HG03066 (cell line): Measurements from ENCODE around the gene CLDND1.
A peak's percentile ranks its signal among the peaks of the same experiment; 100 is the strongest.

Experiments
- ATAC-seq: cut with Tn5 transposase; IDR thresholded peaks from one replicate; pipeline ENCODE4 v1.9.1; 2021; ENCODE audit warnings: low read depth; ENCODE audit not compliant: unreplicated experiment

Gene CLDND1

DNA sequence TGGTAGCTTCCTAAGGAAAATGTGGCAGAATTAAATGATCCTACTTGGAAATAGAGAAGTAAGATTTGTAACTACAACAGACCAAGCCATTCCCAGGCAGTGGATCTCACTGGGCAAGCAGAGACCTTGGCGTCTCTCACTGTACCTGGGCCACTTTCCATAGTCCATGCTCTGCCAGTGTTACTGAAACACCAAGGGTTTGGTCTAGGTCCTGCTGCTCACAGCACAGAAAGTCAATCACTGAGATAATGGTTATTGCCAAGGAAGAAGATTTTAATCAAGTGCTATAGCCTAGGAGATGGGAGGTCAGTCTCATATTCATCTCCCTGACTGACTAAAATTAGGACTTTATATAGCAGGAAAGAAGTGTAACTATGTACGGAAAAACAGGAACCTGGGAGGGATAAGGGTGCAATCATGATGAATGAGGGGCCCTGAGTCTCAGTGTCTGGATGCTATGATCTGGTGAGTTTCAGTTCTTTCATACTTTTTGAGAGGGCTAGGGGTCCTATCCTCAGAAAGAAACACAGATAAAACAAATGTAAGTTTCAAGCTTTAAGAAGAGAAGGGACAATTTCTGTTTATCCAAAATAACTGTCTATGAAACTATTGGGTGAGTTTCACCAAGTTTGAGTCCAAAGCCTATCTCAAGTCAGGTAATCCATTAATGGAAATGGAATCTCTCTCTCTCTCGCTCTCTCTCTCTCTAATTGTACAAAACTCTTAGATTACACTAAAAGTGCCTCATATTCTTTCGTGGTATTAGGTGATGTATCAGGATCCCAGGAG, 29.7 kb upstream of the CLDND1 start:
- no peak for ATAC-seq

DNA sequence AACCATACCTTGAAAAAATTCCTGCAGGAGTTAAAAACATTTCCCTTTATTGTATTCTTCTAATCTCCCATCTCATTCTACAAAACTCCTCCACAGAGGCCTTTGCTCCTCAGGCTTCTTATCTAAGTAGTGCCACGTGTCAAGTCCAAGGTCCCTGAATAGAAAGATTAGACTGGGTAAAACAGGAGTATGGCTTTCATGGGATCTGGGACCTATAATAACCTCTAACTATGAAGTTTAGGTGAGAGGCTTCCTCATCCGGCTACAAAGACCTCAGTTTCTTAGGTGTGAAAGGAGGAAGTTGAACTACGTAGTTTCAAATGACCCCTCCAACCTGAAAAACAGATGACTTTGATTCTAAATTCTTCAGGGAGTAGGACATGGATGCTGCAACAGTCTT, 29.1 kb upstream of the CLDND1 start:
- no peak for ATAC-seq

- no peak for ATAC-seq
Measured at GRCh38 chr3:98551236-98551635, 28.5 kb upstream of the CLDND1 start.

DNA sequence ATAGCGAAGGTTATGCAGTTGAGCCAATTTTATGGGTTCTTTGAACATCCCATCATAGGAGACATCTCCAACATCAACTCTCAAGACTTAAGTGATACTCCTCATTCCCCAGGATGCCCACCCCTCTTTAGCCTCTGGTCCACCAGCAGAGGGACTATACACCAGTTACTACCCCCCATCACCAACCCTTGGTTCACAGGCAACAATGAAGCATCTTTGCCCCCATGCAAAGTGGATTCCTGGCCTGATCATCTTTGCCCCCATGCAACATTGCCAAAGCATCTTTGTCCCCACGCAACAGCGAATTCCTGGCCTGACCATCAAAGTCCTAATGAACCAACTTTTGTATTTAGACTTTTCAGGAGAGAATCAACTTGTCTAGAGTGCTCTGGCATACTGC, 28.1 kb upstream of the CLDND1 start:
- no peak for ATAC-seq

GRCh38 chr3:98548544-98548943, 25.8 kb upstream of the CLDND1 start:
- no peak for ATAC-seq

GRCh38 chr3:98545940-98546339, 23.2 kb upstream of the CLDND1 start:
- ATAC-seq: peak; percentile 54

GRCh38 chr3:98542623-98543022, 19.9 kb upstream of the CLDND1 start:
- ATAC-seq: no peak

- ATAC-seq: no peak
Measured at GRCh38 chr3:98541695-98542094, 19.0 kb upstream of the CLDND1 start.

GRCh38 chr3:98540346-98540745, 17.6 kb upstream of the CLDND1 start:
- peak; percentile 40 for ATAC-seq

GRCh38 chr3:98536456-98537017, 13.8 kb upstream of the CLDND1 start:
- ATAC-seq: peak; percentile 71

DNA sequence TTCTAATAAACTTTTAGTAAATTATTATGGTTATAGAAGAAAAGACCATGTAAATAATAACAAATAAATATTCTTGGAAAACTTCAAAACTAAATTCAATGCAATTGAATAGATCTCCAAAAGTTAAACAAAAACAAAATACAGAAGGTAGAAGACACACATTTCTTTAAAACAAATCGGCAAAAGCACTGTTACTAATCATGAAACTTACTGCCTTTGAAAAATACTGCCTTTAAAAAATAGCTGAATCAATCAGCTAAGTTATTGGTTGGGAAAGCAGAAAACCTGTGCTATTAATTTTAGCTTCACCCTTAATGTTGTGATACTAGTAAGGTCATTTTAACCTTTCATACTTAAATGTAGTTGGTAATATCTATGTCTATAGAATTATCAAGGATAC, 12.0 kb upstream of the CLDND1 start:
- no peak for ATAC-seq

DNA sequence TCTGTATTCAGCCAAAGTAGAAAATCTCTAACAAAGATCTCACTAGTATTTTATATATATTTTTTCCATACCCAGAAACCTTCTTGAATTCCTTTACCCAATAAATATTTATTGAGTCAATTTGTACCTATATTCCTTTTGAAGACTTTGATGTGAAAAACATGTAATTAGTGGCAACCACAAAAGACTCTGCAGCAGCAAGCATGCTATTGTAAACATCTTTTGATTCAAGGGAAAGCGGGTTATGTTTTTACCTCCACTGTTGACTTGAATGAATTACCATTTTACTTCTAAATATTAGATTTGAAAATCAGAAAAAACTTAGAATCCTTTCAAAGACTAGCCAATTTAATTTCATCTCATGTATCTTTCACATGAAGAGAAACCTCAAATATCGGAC, 11.5 kb upstream of the CLDND1 start:
- no peak for ATAC-seq

DNA sequence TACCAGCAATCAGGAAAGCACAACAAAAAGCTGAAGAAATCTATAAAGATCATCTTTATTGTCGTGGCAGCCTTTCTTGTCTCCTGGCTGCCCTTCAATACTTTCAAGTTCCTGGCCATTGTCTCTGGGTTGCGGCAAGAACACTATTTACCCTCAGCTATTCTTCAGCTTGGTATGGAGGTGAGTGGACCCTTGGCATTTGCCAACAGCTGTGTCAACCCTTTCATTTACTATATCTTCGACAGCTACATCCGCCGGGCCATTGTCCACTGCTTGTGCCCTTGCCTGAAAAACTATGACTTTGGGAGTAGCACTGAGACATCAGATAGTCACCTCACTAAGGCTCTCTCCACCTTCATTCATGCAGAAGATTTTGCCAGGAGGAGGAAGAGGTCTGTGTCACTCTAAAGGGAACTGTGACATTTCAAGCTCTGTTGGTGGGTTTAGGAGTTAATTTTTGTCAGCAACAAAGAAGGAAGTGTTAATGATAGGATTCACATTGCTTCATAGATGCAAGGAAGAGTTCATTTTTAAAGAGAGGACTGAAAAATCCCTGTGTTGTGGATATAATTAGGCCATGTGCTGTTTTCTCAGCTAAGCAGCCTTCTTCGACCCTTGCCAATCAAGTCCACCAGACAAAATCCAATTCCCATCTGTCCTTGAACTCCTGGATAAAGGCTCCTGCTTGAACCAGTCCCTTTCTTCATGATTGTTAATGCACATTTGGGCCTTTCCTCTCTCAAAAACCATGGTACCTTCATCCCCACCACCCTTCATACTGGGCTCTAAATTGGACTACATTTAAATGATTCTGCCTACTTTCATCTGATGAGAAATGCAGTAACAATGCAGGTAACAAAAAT, 10.2 kb upstream of the CLDND1 start:
- ATAC-seq: no peak

DNA sequence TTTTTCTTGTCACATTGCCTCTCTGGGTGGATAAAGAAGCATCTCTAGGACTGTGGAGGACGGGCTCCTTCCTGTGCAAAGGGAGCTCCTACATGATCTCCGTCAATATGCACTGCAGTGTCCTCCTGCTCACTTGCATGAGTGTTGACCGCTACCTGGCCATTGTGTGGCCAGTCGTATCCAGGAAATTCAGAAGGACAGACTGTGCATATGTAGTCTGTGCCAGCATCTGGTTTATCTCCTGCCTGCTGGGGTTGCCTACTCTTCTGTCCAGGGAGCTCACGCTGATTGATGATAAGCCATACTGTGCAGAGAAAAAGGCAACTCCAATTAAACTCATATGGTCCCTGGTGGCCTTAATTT, 9.6 kb upstream of the CLDND1 start:
- ATAC-seq: no peak

DNA sequence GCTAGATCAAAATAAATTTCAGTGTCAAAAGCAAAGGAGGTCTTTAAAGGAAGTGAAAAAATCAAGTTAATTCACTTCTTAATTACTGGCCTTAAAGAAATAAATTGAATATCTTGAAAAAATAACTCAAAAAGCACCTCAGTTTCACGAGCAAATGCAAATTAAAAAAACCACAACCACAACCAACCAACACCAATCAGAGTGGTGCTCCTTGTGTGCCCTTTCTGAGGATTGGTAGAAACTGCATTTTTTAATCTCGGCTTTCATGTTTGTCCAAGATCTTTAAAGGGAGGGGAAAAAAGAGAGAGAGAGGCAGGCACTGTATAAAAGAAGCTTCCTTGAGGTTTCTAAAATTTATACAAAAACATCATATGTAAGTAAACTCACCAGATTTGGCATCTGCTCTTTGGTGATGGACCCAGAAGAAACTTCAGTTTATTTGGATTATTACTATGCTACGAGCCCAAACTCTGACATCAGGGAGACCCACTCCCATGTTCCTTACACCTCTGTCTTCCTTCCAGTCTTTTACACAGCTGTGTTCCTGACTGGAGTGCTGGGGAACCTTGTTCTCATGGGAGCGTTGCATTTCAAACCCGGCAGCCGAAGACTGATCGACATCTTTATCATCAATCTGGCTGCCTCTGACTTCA, 9.0 kb upstream of the CLDND1 start, which contains the start of gene GPR15:
GPR15 (plus strand) TSS at position 357 of the 653 bp plus-strand sequence; CDS start at position 413, 56 bp downstream.
- peak; percentile 31 for ATAC-seq

- no peak for ATAC-seq
Measured at GRCh38 chr3:98530676-98531075, 8.0 kb upstream of the CLDND1 start.

- no peak for ATAC-seq
Measured at GRCh38 chr3:98529856-98530459, 7.3 kb upstream of the CLDND1 start.

DNA sequence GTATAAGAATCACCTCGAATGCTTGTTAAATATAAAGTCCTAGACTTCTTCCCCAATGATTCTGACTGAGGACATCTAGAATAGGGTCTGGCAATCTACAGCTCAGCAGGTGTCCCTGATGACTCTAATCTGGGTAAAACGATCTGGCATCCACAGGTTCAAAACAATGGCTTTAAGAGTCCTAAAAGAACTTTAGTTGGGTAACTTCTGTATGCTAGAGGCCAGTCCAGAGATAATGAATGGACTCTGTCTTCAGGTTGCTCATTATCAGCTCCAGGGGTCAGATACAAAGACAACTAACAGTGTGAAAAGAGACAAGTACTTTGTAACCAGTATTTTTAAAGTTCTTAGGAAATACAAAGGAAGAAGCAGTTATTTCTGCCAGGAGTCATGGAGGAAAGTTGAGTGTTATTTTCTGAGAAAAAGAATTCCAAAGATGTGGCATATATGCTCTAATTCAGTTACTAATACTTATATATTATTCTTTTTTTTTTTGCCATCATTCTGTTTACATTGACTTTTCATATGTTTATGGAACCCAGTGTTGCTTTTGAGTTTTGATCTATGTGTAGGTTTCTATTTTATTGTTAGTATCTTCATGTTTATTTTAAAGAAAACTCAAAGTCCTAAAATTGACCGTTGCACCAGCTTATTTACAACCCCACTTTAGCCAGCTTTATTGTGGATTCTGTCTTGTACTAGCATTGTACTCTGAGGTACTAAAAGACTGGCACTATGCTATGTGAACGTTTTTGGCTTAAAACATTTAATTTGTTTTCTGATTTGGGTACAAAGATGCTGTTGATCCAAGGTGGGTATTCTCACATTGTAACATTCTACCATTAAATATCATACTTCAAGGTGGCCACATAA, 6.0 kb upstream of the CLDND1 start:
- no peak for ATAC-seq

DNA sequence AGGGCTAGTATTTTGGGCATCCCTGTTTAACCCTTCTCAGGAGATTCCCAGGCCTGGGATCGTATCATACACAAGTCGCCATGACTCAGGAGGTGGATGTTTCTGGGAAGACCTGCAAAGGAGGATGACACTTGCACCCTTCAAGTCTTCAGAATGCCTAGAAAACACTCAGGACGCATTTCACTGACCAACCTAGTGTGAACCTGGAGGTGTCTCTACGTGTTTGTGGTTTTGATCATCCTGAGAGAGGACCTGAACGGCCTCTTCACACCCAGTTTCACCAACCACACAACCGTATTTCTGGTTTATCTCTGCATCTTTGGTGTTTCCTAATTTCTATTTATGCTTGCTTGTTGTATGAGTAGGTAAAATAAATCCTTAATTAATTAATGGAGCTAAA, 2.8 kb upstream of the CLDND1 start:
- no peak for ATAC-seq
